Stimulated activated CD8-positive, alpha-beta memory T cell treated with anti-CD3 and anti-CD28 coated beads, Interleukin-12 subunit alpha, Interleukin-12 subunit beta, amount 100 ng/mL, for 24 hours (primary cell): ENCODE data around the gene RBFA.
"Not testable (repeated sequence)": the region's sequence is repeated elsewhere in the genome, so short reads cannot be mapped to it uniquely, and the experiment has no call there.

Source experiments
- DNase-seq: peaks from one replicate; pipeline ENCODE4 v3.0.0-alpha.2; 2020; ENCODE audit errors: extremely low read depth

RBFA gene

GRCh38 chr18:80034068-80034851, at the start of gene RBFA:
RBFA (plus strand) TSS chr18:80034434; CDS start chr18:80034496, 62 bp downstream.
- DNase-seq: peak; percentile 99

- DNase-seq: no peak
Observed at GRCh38 chr18:79985172-79985571, 49.1 kb upstream of the RBFA start.

GRCh38 chr18:79986726-79987125, 47.5 kb upstream of the RBFA start:
- DNase-seq: no peak

- DNase-seq: no peak
Observed at GRCh38 chr18:79987566-79987965, 46.7 kb upstream of the RBFA start.

GRCh38 chr18:79988071-79988450, 46.2 kb upstream of the RBFA start:
- no peak for DNase-seq

GRCh38 chr18:79988451-79989194, 45.6 kb upstream of the RBFA start, which contains the start of gene TXNL4A:
TXNL4A (minus strand) TSS chr18:79988563; CDS start chr18:79988392, 171 bp downstream.
- peak; percentile 72 for DNase-seq

- no peak for DNase-seq
Observed at GRCh38 chr18:79989195-79989497, 45.1 kb upstream of the RBFA start.

GRCh38 chr18:79991494-79991893, 42.7 kb upstream of the RBFA start:
- DNase-seq: no peak

- DNase-seq: not testable (repeated sequence)
Observed at GRCh38 chr18:79999701-80000100, 34.5 kb upstream of the RBFA start.

- no peak for DNase-seq
Observed at GRCh38 chr18:80000877-80001276, 33.4 kb upstream of the RBFA start.

GRCh38 chr18:80002468-80002867, 31.8 kb upstream of the RBFA start:
- DNase-seq: no peak

- no peak for DNase-seq
Observed at GRCh38 chr18:80004600-80005342, 29.5 kb upstream of the RBFA start.

- no peak for DNase-seq
Observed at GRCh38 chr18:80006724-80007123, 27.5 kb upstream of the RBFA start.

- DNase-seq: no peak
Observed at GRCh38 chr18:80009661-80010550, 24.3 kb upstream of the RBFA start.

- DNase-seq: no peak
Observed at GRCh38 chr18:80010551-80010906, 23.7 kb upstream of the RBFA start.

GRCh38 chr18:80011496-80012137, 22.6 kb upstream of the RBFA start:
- not testable (repeated sequence) for DNase-seq

- DNase-seq: no peak
Observed at GRCh38 chr18:80012714-80013113, 21.5 kb upstream of the RBFA start.

GRCh38 chr18:80022613-80023012, 11.6 kb upstream of the RBFA start:
- no peak for DNase-seq

GRCh38 chr18:80023173-80023572, 11.1 kb upstream of the RBFA start:
- DNase-seq: no peak

- no peak for DNase-seq
Observed at GRCh38 chr18:80026363-80026762, 7.9 kb upstream of the RBFA start.

- not testable (repeated sequence) for DNase-seq
Observed at GRCh38 chr18:80027719-80028118, 6.5 kb upstream of the RBFA start.
